Spleen (tissue), 11 donors: ENCODE results near the gene H6PD. TPM values are rescaled to one million over a fixed set of nuclear protein-coding genes. Genes with fewer than 3 reads are reported as not detected.

Experiments
- DNase-seq: peaks from one replicate; pipeline ENCODE4 v3.0.0-alpha.2; 2020
- H3K27ac ChIP-seq, 8 donors: fragments of 200-600 bp; sonication (generic) in 7 of 8; 1 replicate in 4 of 8; 2 replicates in 4 of 8; pipeline versions ENCODE4 v1.5.0 to v1.8.0; 2016 to 2021; ENCODE audit warnings: inconsistent platforms in 4 of 8, mild to moderate bottlenecking in 4 of 8, moderate library complexity in 1 of 8
- H3K27me3 ChIP-seq, 7 donors: fragments of 200-600 bp; sonication (generic) in 6 of 7; replicated peaks in 1 of 7; 1 replicate in 4 of 7; 2 replicates in 3 of 7; pipeline versions ENCODE4 v1.5.0 to v1.8.0; 2016 to 2021; ENCODE audit warnings: inconsistent platforms in 3 of 7, mild to moderate bottlenecking in 1 of 7
- H3K36me3 ChIP-seq, 6 donors: fragments of 200-600 bp; sonication (generic) in 5 of 6; 1 replicate in 4 of 6; 2 replicates in 2 of 6; pipeline versions ENCODE4 v1.5.0 to v1.8.0; 2016 to 2021; ENCODE audit warnings: inconsistent platforms in 2 of 6
- H3K4me1 ChIP-seq, 6 donors: fragments of 200-600 bp; sonication (generic) in 5 of 6; 1 replicate in 3 of 6; 2 replicates in 3 of 6; pipeline versions ENCODE4 v1.5.0 to v1.8.0; 2016 to 2021; ENCODE audit warnings: inconsistent platforms in 3 of 6
- H3K4me3 ChIP-seq, 8 donors: fragments of 200-600 bp; sonication (generic) in 7 of 8; 1 replicate in 4 of 8; 2 replicates in 4 of 8; pipeline versions ENCODE4 v1.5.0 to v1.8.0; 2016 to 2021; ENCODE audit warnings: inconsistent platforms in 4 of 8, mild to moderate bottlenecking in 4 of 8, moderate library complexity in 2 of 8
- H3K9me3 ChIP-seq, 8 donors: fragments of 200-600 bp; sonication (generic) in 7 of 8; 1 replicate in 4 of 8; 2 replicates in 4 of 8; pipeline versions ENCODE4 v1.5.0 to v1.8.0; 2016 to 2021; ENCODE audit warnings: inconsistent platforms in 4 of 8
- POLR2A ChIP-seq, 3 donors: fragments of 450-650 bp; IDR thresholded peaks; one replicate each; pipeline ENCODE4 v1.5.1; 2017; ENCODE audit warnings: antibody characterized with exemption in 3 of 3, mild to moderate bottlenecking in 1 of 3
- POLR2AphosphoS5 ChIP-seq, 3 donors: sonication (generic); formaldehyde crosslinking; IDR thresholded peaks; one replicate each; pipeline ENCODE4 v1.5.1; 2017; ENCODE audit warnings: antibody characterized with exemption in 3 of 3
- WGBS, 5 donors: extraction: QIAGEN DNeasy Blood & Tissue Kit in 3 of 5; methylation state at CpG; one replicate each; pipeline versions ENCODE4 v1.1.5 to v1.1.7; 2013 to 2018; 5-methylcytosine and 5-hydroxymethylcytosine counted together
- intact Hi-C: fragments of 100-400 bp; cut with DNase I; formaldehyde crosslinking; loops from one replicate; pipeline ENCODE4 v1.15.0; 2023; ENCODE audit warnings: low total_unique reads
- polyA plus RNA-seq, 3 donors: library from polyadenylated mRNA; stranded (reverse); fragments of 200-250 nt; gene quantifications; one replicate each; pipeline ENCODE4 v1.2.1, GENCODE V29; 2013
- total RNA-seq, 7 donors: library from RNA; depleted of rRNA in 3 of 7; stranded (reverse); fragments of >200 nt in 3 of 7; fragmentation: NEBNext Ultra II Directional in 4 of 7; extraction: Animal tissue kit (Norgen Biotek cat#: 25700) in 4 of 7; gene quantifications; one replicate each; pipeline versions ENCODE4 v1.1.0 to v1.2.1, GENCODE V29; 2016 to 2021
- TF ChIP-seq, protein P1 (sequence below), 11 experiments: fragments of 200-600 bp in 7 of 11; fragments of 450-650 bp in 4 of 11; sonication (generic) in 4 of 11; IDR thresholded peaks in 8 of 11; conservative IDR thresholded peaks in 3 of 11; 1 replicate in 7 of 11; 2 replicates in 4 of 11; pipeline versions ENCODE4 v1.4.0 to v1.8.0; 2016 to 2021; ENCODE audit warnings: antibody characterized with exemption in 11 of 11, inconsistent platforms in 4 of 11, mild to moderate bottlenecking in 1 of 11
- donor health status: healthy with polysubstance abuse.
- donor health status: DM: no; HTN: no; CAD: no; lungs with moderate emphysema.
- donor health status: DM: no; HTN: no; CAD: no.
- donor health status: Bipolar disorder and iron deficiency.
- donor health status: healthy.
- donor health status: DM: no; HTN: no; CAD: no.
- donor health status: DM: yes; HTN: yes; CAD: no.

The H6PD gene
- total and polyA plus RNA-seq, 10 donors, result 4.5 to 55.3 (median 35.5) TPM

DNA sequence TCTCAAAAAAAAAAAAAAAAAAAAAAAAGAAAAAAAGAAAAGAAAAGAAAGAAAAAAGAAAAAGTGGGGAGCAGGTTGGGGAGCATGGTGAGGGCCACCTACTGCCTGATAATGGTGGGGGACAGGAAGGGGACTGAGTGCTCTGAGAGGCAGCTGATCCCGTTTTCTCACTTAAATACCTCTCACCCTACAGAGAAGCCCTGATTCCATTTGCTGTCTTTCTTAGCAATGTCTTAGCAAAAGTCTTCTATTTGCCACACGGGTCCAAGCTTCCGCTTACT lies 692 bp upstream of the H6PD start:
- peaks cover 35 to 81% (median 56%) of the 10 kb centered on the region in 6 donors for H3K4me1 ChIP-seq
- intact Hi-C loops, result no loop called here
- peak overlapping the region; percentile 73 to 98 (median 96) for H3K27ac ChIP-seq
- H3K9me3 ChIP-seq, result peaks cover 0 to 6% (median 0%) of the 10 kb centered on the region in 8 donors
- H3K36me3 ChIP-seq, result no peaks in the 10 kb centered on the region
- no peak for DNase-seq
- WGBS, 5 donors, result 14 to 37% (median 33%) methylated on average over 3 of the region's 3 CpGs
- H3K4me3 ChIP-seq, result peak overlapping the region; percentile 31 to 76 (median 51)
- TF ChIP-seq POLR2AphosphoS5 (IDR thresholded peaks at IDR 0.05), result no peak
- TF ChIP-seq, protein P1, sequence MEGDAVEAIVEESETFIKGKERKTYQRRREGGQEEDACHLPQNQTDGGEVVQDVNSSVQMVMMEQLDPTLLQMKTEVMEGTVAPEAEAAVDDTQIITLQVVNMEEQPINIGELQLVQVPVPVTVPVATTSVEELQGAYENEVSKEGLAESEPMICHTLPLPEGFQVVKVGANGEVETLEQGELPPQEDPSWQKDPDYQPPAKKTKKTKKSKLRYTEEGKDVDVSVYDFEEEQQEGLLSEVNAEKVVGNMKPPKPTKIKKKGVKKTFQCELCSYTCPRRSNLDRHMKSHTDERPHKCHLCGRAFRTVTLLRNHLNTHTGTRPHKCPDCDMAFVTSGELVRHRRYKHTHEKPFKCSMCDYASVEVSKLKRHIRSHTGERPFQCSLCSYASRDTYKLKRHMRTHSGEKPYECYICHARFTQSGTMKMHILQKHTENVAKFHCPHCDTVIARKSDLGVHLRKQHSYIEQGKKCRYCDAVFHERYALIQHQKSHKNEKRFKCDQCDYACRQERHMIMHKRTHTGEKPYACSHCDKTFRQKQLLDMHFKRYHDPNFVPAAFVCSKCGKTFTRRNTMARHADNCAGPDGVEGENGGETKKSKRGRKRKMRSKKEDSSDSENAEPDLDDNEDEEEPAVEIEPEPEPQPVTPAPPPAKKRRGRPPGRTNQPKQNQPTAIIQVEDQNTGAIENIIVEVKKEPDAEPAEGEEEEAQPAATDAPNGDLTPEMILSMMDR (IDR thresholded peaks at IDR 0.05 in 8 of 11, conservative IDR thresholded peaks at IDR 0.05 in 3 of 11), result no peak
- no peak for TF ChIP-seq POLR2A (IDR thresholded peaks at IDR 0.05)
- H3K27me3 ChIP-seq, result no peaks in the 10 kb centered on the region

DNA sequence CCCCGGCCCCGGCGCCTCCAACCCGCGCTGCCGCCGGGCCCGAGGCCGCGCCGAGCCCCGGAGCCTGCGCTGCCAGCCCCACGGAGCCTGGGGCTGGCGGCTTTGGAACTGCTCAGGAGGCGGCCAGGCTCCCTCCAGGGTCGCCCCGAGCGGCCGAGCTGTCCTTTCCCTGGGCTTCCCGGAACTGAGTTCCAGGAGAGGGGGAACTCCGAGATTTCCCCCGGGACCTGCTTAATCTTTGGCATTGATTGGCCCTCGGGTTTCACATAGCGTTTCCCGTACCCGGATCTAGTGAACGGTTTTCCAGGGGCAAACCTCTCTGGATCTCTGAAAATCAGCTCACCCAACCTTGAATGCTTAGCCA lies 504 bp downstream of the H6PD start:
- no peak for DNase-seq
- H3K27me3 ChIP-seq, result no peaks in the 10 kb centered on the region
- no peak for TF ChIP-seq POLR2AphosphoS5 (IDR thresholded peaks at IDR 0.05)
- TF ChIP-seq, protein P1 (IDR thresholded peaks at IDR 0.05 in 8 of 11, conservative IDR thresholded peaks at IDR 0.05 in 3 of 11), result no peak
- H3K9me3 ChIP-seq, result peaks cover 0 to 6% (median 0%) of the 10 kb centered on the region in 8 donors
- H3K4me3 ChIP-seq, result peak overlapping the region; percentile 39 to 76 (median 52)
- peaks cover 47 to 87% (median 68%) of the 10 kb centered on the region in 6 donors for H3K4me1 ChIP-seq
- intact Hi-C loops, result no loop called here
- peak overlapping the region; percentile 94 to 98 (median 96) for H3K27ac ChIP-seq
- WGBS, 5 donors, result 0 to 1% (median 0%) methylated on average over 6 to 28 of the region's 28 CpGs
- no peaks in the 10 kb centered on the region for H3K36me3 ChIP-seq

DNA sequence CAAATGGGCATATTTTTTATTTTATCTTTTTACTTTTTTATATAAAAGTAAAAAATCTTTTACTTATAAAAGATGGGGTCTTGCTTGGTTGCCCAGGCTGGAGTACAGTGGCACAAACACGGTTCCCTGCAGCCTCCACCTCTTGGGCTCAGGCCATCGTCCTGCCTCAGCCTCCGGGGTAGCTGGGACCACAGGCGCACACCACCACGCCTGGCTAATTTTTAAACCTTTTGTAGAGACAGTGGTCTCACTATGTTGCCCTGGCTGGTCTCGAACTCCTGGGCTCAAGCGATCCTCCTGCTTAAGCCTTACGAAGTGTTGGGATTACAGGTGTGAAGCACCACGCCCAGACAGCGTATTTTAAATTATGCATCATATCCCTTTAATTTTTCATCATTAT lies 986 bp downstream of the H6PD start:
- H3K27me3 ChIP-seq, result no peaks in the 10 kb centered on the region
- peak overlapping the region; percentile 39 to 76 (median 52) for H3K4me3 ChIP-seq
- intact Hi-C loops, result no loop called here
- DNase-seq, result no peak
- TF ChIP-seq, protein P1 (IDR thresholded peaks at IDR 0.05 in 8 of 11, conservative IDR thresholded peaks at IDR 0.05 in 3 of 11), result no peak
- TF ChIP-seq POLR2A (IDR thresholded peaks at IDR 0.05) (no peak), POLR2AphosphoS5 (IDR thresholded peaks at IDR 0.05) (no peak)
- WGBS, 5 donors, result 82 to 90% (median 86%) methylated on average over 10 of the region's 10 CpGs
- H3K4me1 ChIP-seq, result peaks cover 52 to 90% (median 73%) of the 10 kb centered on the region in 6 donors
- H3K36me3 ChIP-seq, result no peaks in the 10 kb centered on the region
- H3K9me3 ChIP-seq, result peaks cover 0 to 5% (median 0%) of the 10 kb centered on the region in 8 donors
- H3K27ac ChIP-seq, result peak overlapping the region; percentile 94 to 98 (median 96)

DNA sequence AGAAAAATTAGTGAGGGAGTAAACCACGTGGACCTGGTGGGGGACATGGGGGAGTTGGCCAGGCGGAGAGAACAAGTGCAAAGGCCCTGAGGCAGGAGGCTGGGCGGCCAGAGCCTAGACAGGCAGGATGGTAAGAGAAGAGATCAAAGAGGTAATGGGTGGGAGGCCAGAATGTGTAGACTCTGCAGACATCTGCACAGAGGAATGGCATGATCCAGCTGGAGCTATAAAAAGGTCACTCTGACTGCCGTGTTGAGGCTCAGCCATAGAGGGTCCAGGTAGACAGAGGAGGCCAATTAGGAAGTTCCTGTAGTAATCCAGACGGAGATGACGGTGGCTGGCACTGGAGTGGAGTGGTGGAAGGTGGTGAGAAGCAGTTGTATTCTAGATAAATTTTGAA lies 3.6 kb downstream of the H6PD start:
- no peak for DNase-seq
- Histone ChIP-seq H3K4me3 (no peak overlapping the region), H3K36me3 (peaks cover 0 to 4% (median 0%) of the 10 kb centered on the region in 6 donors), H3K27ac (peak overlapping the region in 7 of 8 donors; percentile 78 to 96 (median 83)), H3K9me3 (no peaks in the 10 kb centered on the region), H3K27me3 (no peaks in the 10 kb centered on the region), H3K4me1 (peaks cover 58 to 94% (median 90%) of the 10 kb centered on the region in 6 donors)
- 65 to 74% (median 70%) methylated on average over 6 of the region's 6 CpGs for WGBS, 5 donors
- TF ChIP-seq POLR2AphosphoS5 (IDR thresholded peaks at IDR 0.05) (no peak), POLR2A (IDR thresholded peaks at IDR 0.05) (no peak)
- TF ChIP-seq, protein P1 (IDR thresholded peaks at IDR 0.05 in 8 of 11, conservative IDR thresholded peaks at IDR 0.05 in 3 of 11), result no peak
- intact Hi-C loops, result no loop called here
